GM12892 (cell line): ENCODE measurements around the gene NVL.
"Not testable (repeated sequence)": the region's sequence is repeated elsewhere in the genome, so short reads cannot be mapped to it uniquely, and the experiment has no call there.

Experiments
- DNase-seq: peaks from one replicate; pipeline ENCODE4 v3.0.0; 2011; ENCODE audit not compliant: insufficient read length
- FAIRE-seq: peaks from 2 replicates; lab custom pipeline; 2011; peaks lifted over from hg19 to GRCh38; lab: Jason Lieb, UNC
- POLR2A ChIP-seq: IDR thresholded peaks from 2 replicates; pipeline ENCODE4 v1.6.1; 2011; ENCODE audit warnings: low read depth, low read length, control low read depth
- POLR2AphosphoS5 ChIP-seq: IDR thresholded peaks from 2 replicates; pipeline ENCODE4 v1.6.1; 2011; ENCODE audit warnings: low read depth, low read length, control low read depth
- TAF1 ChIP-seq: IDR thresholded peaks from 2 replicates; pipeline ENCODE4 v1.6.1; 2011; ENCODE audit warnings: low read depth, mild to moderate bottlenecking, control low read depth, low read length, borderline replicate concordance

NVL gene

GRCh38 chr1:224353975-224354925 lies 24.3 kb upstream of the NVL start:
- DNase-seq = no peak
- TF ChIP-seq TAF1 = no peak
- no peak for TF ChIP-seq POLR2AphosphoS5
- no peak for TF ChIP-seq POLR2A
- no peak for FAIRE-seq

DNA sequence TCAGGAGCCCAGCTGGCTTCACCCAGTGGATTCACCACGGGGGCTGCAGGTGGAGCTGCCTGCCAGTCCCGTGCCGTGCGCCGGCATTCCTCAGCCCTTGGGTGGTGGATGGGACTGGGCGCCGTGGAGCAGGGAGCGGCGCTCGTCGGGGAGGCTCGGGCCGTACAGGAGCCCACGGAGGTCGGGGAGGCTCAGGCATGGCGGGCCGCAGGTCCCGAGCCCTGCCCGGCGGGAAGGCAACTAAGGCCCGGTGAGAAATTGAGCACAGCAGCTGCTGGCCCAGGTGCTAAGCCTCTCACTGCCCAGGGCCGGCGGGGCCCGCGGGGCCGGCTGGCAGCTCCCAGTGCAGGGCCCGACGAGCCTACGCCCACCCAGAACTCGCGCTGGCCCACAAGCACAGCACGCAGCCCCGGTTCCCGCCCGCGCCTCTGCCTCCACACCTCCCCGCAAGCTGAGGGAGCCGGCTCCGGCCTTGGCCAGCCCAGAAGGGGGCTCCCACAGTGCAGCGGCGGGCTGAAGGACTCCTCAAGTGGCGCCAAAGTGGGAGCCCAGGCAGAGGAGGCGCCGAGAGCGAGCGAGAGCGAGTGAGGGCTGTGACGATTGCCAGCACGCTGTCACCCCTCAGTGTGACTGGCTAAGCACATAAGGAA lies 22.6 kb upstream of the NVL start:
- not testable (repeated sequence) for DNase-seq, FAIRE-seq

GRCh38 chr1:224349716-224350115 lies 19.7 kb upstream of the NVL start:
- not testable (repeated sequence) for FAIRE-seq, DNase-seq

DNA sequence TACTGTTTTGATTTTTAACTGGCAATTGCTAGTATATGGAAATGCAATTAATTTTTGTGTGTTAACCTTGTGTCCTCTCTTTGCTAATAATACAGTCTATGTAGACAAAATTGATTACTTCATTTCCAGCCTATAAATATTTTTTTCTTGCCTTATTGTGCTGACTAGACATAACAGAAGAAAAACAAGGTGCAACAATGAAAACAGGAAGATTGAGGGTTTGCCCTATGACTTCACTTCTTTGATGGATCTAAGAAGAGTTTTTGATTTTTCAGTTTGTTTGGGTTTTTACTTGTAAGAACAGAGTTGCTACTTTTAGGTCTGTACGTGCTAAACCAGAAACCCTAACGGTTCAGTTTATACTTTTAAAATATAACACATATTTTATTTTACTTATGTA lies 18.2 kb upstream of the NVL start:
- TF ChIP-seq POLR2A (no peak), TAF1 (no peak), POLR2AphosphoS5 (no peak)
- DNase-seq = no peak
- FAIRE-seq = no peak

DNA sequence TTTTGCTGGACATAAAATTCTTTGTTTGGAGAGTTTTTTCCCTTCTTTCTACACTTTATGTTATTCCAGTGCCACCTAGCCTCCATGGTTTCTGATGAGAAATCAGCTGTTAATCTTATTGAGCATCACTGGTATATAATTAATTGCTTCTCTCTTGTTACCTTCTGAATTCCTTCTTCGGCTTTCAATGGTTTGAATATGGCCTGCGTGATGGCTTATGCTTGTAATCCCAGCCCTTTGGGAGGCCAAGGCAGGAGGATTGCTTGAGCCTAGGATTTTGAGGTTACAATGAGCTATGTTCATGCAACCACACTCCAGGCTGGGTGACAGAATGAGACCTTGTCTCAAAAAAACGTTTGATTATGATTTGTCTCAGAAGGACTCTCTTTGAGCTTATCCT lies 13.7 kb upstream of the NVL start:
- no peak for FAIRE-seq
- TF ChIP-seq POLR2A (no peak), TAF1 (no peak), POLR2AphosphoS5 (no peak)
- no peak for DNase-seq

DNA sequence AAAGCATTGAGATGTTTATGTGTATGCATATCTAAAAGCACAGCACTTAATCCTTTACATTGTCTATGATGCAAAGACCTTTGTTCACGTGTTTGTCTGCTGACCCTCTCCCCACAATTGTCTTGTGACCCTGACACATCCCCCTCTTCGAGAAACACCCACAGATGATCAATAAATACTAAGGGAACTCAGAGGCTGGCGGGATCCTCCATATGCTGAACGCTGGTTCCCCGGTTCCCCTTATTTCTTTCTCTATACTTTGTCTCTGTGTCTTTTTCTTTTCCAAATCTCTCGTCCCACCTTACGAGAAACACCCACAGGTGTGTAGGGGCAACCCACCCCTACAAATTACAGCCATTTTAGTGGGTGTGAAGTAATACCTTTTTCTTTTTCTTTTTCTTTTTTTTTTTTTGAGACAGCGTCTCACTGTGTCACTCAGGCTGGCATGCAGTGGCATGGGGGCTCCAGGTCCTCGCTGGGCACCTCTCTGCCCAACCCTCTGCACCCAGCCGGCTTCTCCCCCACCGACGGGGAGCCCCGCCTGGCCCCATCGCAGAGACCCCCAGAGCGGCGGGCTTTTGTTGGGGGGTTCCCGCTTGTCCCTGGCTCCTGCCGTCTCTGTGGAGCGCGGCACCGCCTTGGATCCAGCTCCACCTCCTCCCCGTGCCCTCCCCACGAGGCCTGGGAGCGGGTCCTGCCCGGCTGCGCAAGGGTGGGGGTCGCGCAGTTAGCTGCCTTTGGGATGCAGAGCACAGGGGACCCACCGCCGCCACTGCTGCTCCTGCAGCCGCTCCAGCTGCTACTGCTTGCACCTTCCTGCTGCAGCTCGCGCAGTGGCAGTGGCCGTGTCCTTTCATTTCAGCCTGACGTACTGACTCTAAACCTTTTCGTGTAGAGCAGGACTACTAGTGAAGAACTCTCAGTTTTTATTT lies 10.7 kb upstream of the NVL start:
- peak; percentile 44 for FAIRE-seq
- not testable (repeated sequence) for DNase-seq

GRCh38 chr1:224339442-224340033 lies 9.6 kb upstream of the NVL start:
- DNase-seq (no peak), FAIRE-seq (no peak)
- TF ChIP-seq POLR2A = no peak
- no peak for TF ChIP-seq TAF1
- TF ChIP-seq POLR2AphosphoS5 = no peak

GRCh38 chr1:224338150-224338838 lies 8.3 kb upstream of the NVL start:
- TF ChIP-seq TAF1 = no peak
- TF ChIP-seq POLR2A = no peak
- no peak for TF ChIP-seq POLR2AphosphoS5
- DNase-seq = no peak
- FAIRE-seq = no peak

- FAIRE-seq (no peak), DNase-seq (no peak)
- TF ChIP-seq POLR2AphosphoS5 (no peak), TAF1 (no peak), POLR2A (no peak)
These were observed 4.2 kb upstream of the NVL start for GRCh38 chr1:224333939-224334786.

- no peak for TF ChIP-seq TAF1
- TF ChIP-seq POLR2A = no peak
- no peak for TF ChIP-seq POLR2AphosphoS5
- FAIRE-seq (peak; percentile 86), DNase-seq (no peak)
These were observed 3.4 kb upstream of the NVL start for GRCh38 chr1:224333309-224333926.
